Uterus (tissue), 2 donors: ENCODE data around the gene SIVA1.

Experiments
- CTCF ChIP-seq, 4 experiments: fragments of 200-600 bp in 2 of 4; fragments of 450-650 bp in 2 of 4; sonication (generic) in 2 of 4; IDR thresholded peaks; one replicate each; pipeline ENCODE4 v1.5.1; 2016 to 2019; ENCODE audit warnings: antibody characterized with exemption in 4 of 4, mild to moderate bottlenecking in 2 of 4, moderate library complexity in 1 of 4
- POLR2A ChIP-seq, 2 donors: fragments of 450-650 bp; IDR thresholded peaks; one replicate each; pipeline ENCODE4 v1.6.1; 2016; ENCODE audit warnings: antibody characterized with exemption in 2 of 2, mild to moderate bottlenecking in 1 of 2, moderate library complexity in 1 of 2

DNA sequence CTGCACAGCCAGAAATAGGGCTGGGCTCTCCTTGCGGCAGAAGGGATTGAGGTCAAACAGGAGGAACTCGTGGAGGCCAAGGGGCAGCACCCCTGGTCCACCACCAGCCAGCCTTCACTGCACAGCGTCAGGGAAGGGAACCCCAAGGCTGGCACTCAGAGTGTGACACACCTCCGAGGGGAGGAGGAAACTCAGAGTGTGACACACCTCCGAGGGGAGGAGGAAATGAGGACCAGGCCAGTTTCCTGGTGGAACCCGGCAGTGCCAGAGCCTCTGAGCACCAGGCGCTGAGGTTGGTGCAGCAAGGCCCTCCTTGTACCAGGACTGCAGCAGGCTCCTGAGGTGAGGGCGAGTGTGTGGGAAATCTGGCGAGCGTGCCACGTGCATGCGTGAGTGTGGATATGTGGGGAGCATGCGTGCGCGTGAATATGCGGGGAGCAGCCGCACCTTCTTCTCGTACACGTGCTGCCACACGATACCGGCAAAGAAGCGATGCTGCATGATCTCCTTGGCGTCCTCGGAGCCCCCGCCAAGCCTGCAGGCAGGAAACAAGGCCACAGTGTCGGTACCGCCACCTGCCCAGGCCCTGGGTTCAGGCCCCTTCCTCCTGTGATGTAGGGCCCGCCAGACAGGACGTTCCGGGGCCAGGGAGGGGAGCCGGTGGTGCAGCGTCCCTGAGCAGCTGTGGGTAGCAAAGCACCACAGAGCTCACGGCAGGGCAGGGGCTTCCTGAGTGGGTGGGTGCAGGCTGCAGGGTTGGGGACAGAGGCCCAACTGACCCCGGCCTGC, 19.2 kb downstream of the SIVA1 start:
- TF ChIP-seq CTCF (IDR thresholded peaks at IDR 0.05): no peak
- no peak for TF ChIP-seq POLR2A (IDR thresholded peaks at IDR 0.05)
